ENCODE data around the gene RPUSD3. TPM values are rescaled to one million over a fixed set of nuclear protein-coding genes. Genes with fewer than 3 reads are reported as not detected.
"Not testable (repeated sequence)": the region's sequence is repeated elsewhere in the genome, so short reads cannot be mapped to it uniquely, and the experiment has no call there.

The RPUSD3 gene
- polyA plus RNA-seq, 2 of the 4 experiments (the other 2 are of a cell fraction), result 38.9 to 44.5 TPM

- POLR2A ChIA-PET, result no interaction called here
- no peak overlapping the region for H3K4me2 ChIP-seq
- FAIRE-seq (no peak), DNase-seq (ENCODE audit: low read depth in 1 of 2, low spot score in 1 of 2) (no peak), ATAC-seq (no peak)
- 93% methylated on average over 6 of the region's 8 CpGs for WGBS (ENCODE audit: missing lambda C conversion rate)
- H3K4me3 ChIP-seq, result no peak overlapping the region
- H3K4me1 ChIP-seq, result peaks cover 39% of the 10 kb centered on the region
- H3K27ac ChIP-seq, result peak overlapping the region in 1 of 2 experiments; percentile 7; a peak in 1 of 6 replicates
- H3K9me3 ChIP-seq, result no peaks in the 10 kb centered on the region
- TF ChIP-seq CBX2 (IDR thresholded peaks at IDR 0.05; ENCODE audit: borderline replicate concordance, low read depth) (no peak), POLR2AphosphoS2 (conservative IDR thresholded peaks at IDR 0.05; ENCODE audit: low read length) (no peak), ZC3H11A (IDR thresholded peaks at IDR 0.05) (no peak), HMGXB4 (CRISPR knock-in tag; IDR thresholded peaks at IDR 0.05; ENCODE audit: borderline replicate concordance) (no peak), EHF (CRISPR knock-in tag; IDR thresholded peaks at IDR 0.05) (no peak), FOSL2 (IDR thresholded peaks at IDR 0.05) (no peak), FOSL2 (CRISPR knock-in tag; IDR thresholded peaks at IDR 0.05) (no peak), CHD4 (IDR thresholded peaks at IDR 0.05; ENCODE audit: borderline replicate concordance) (no peak), KDM5A (IDR thresholded peaks at IDR 0.05) (no peak), EHMT2 (IDR thresholded peaks at IDR 0.05; ENCODE audit: low read depth) (no peak), SMC3 (IDR thresholded peaks at IDR 0.05) (no peak), HOXA7 (CRISPR knock-in tag; IDR thresholded peaks at IDR 0.05) (no peak), MAX (IDR thresholded peaks at IDR 0.05) (no peak)
- TF ChIP-seq, protein P1, sequence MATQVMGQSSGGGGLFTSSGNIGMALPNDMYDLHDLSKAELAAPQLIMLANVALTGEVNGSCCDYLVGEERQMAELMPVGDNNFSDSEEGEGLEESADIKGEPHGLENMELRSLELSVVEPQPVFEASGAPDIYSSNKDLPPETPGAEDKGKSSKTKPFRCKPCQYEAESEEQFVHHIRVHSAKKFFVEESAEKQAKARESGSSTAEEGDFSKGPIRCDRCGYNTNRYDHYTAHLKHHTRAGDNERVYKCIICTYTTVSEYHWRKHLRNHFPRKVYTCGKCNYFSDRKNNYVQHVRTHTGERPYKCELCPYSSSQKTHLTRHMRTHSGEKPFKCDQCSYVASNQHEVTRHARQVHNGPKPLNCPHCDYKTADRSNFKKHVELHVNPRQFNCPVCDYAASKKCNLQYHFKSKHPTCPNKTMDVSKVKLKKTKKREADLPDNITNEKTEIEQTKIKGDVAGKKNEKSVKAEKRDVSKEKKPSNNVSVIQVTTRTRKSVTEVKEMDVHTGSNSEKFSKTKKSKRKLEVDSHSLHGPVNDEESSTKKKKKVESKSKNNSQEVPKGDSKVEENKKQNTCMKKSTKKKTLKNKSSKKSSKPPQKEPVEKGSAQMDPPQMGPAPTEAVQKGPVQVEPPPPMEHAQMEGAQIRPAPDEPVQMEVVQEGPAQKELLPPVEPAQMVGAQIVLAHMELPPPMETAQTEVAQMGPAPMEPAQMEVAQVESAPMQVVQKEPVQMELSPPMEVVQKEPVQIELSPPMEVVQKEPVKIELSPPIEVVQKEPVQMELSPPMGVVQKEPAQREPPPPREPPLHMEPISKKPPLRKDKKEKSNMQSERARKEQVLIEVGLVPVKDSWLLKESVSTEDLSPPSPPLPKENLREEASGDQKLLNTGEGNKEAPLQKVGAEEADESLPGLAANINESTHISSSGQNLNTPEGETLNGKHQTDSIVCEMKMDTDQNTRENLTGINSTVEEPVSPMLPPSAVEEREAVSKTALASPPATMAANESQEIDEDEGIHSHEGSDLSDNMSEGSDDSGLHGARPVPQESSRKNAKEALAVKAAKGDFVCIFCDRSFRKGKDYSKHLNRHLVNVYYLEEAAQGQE (IDR thresholded peaks at IDR 0.05), result no peak
- CTCF ChIA-PET, result interaction anchor here (0.9 to 3.6 kb wide), 5 partner anchors 20 to 80 kb away, joined by 3 to 18 read pairs (median 5); partner anchors contain the start of gene CRELD1
Measured at GRCh38 chr3:9866639-9867038, 22.8 kb upstream of the RPUSD3 start.

- not testable (repeated sequence) for DNase-seq (ENCODE audit: low read depth in 1 of 2, low spot score in 1 of 2); ATAC-seq; FAIRE-seq; H3K4me3 ChIP-seq; H3K9me3 ChIP-seq
- 93% methylated on average over 10 of the region's 10 CpGs for WGBS (ENCODE audit: missing lambda C conversion rate)
- H3K4me2 ChIP-seq, result peak overlapping the region; percentile 64
- H3K27ac ChIP-seq, result peak overlapping the region; percentile 72 to 85
- H3K4me1 ChIP-seq, result peaks cover 26% of the 10 kb centered on the region
- ChIA-PET CTCF (interaction anchor here (1.2 to 3.6 kb wide), 9 partner anchors 12 to 81 kb away, joined by 3 to 18 read pairs (median 4); partner anchors contain the start of gene CRELD1), POLR2A (interaction anchor here (1.4 to 2.3 kb wide), 2 partner anchors 19 to 68 kb away, joined by 5 to 7 read pairs; partner anchors contain the start of gene CRELD1)
Measured at GRCh38 chr3:9865125-9865637, 21.4 kb upstream of the RPUSD3 start.

DNA sequence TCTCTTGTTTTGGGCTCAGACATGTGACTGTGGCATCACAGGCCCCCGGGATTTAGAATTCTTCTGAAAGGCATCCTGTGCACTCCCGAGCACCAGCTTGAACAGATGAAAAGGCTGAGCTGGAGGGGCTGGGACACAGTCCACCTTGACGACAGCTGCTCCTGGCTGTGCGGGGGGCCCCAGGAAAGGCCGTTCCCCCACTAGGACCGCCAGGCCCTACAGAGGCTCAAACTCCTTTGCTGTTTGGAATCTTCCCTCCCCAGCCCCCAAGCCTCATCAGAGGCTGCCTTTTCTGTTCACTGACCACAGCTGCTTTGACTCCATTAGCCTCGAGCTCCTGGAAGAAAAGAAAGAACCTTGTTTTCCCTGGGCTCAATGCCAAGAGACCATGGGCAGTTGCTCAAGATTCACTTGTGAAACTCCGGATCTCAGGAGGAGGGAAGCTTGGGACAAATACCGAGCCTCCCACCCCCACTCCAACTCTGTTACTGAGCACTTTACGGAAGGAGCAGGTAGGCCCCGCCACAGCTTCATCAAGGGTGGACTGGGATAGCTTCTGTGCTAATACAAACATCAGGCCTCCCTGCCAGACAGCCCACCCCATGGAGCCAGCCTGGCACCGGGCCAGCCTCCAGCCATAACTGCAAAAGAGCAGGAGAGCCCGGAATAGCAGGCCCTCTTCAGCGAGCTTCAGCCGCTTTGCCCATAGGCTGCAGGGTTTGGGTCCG is 20.6 kb upstream of the RPUSD3 start:
- Histone ChIP-seq H3K4me2 (peak overlapping the region; percentile 64), H3K9me3 (no peaks in the 10 kb centered on the region), H3K4me3 (no peak overlapping the region), H3K27ac (peak overlapping the region; percentile 72 to 85), H3K4me1 (peaks cover 26% of the 10 kb centered on the region)
- POLR2A ChIA-PET, result interaction anchor here (1.1 to 2.3 kb wide), 3 partner anchors 20 to 82 kb away, joined by 5 to 7 read pairs (median 6); partner anchors contain the start of gene CRELD1
- 53% methylated on average over 15 of the region's 16 CpGs for WGBS (ENCODE audit: missing lambda C conversion rate)
- peak in 1 of 2 experiments; percentile 69 for DNase-seq (ENCODE audit: low read depth in 1 of 2, low spot score in 1 of 2)
- ATAC-seq, result peak in 1 of 2 experiments; percentile 52; a peak in 3 of 6 replicates
- no peak for FAIRE-seq
- TF ChIP-seq JUNB (IDR thresholded peaks at IDR 0.05), result no peak
- TF ChIP-seq CEBPB (IDR thresholded peaks at IDR 0.05), result peak; percentile 78 to 89; a peak in 3 of 4 replicates
- no peak for TF ChIP-seq ESRRA (IDR thresholded peaks at IDR 0.05; ENCODE audit: borderline replicate concordance, low read length)
- no peak for TF ChIP-seq ZC3H11A (IDR thresholded peaks at IDR 0.05)
- TF ChIP-seq CTCF (IDR thresholded peaks at IDR 0.05), result no peak
- TF ChIP-seq CHD4 (IDR thresholded peaks at IDR 0.05; ENCODE audit: borderline replicate concordance), result no peak
- peak; percentile 49; the same call in 1 of the 2 replicates for TF ChIP-seq HES2 (IDR thresholded peaks at IDR 0.05)
- no peak for TF ChIP-seq HMGXB4 (CRISPR knock-in tag; IDR thresholded peaks at IDR 0.05; ENCODE audit: borderline replicate concordance)
- TF ChIP-seq JUN (IDR thresholded peaks at IDR 0.05), result 0 out of 5 replicates have a peak, but pooled peaks of 1 of the 2 experiments have one; percentile 28
- TF ChIP-seq CHD2 (IDR thresholded peaks at IDR 0.05; ENCODE audit: low read length, partially characterized antibody), result no peak
- CTCF ChIA-PET, result interaction anchor here (0.6 to 3.6 kb wide), 10 partner anchors 13 to 82 kb away, joined by 3 to 18 read pairs (median 4); partner anchors contain the start of gene RPUSD3
